NCI-H2029 (cell line): ENCODE results near the gene PCSK2.

Source experiments
- DNase-seq: peaks from one replicate; lab custom pipeline; 2025; lab: John Stamatoyannopoulos, UW

Gene PCSK2

DNA sequence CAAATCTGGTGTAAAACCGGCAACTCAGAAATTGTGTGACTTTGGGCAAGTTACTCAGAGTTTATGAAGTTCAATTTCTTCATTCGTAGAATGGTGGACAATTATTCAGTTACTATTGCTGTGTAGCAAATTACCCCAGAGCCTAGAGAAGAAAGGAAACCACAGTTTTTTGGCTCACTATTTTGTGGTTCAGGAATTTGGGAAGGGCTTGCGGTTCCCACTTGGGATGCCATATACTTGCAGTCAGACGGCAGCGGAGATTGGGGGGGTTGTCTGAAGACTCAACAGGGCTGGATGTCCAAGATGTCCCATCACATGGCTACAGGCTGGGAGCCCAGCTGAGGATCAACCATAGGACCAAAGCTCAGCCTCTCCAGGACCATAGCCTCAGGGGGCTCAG lies 108.1 kb downstream of the PCSK2 start:
- no peak for DNase-seq

DNA sequence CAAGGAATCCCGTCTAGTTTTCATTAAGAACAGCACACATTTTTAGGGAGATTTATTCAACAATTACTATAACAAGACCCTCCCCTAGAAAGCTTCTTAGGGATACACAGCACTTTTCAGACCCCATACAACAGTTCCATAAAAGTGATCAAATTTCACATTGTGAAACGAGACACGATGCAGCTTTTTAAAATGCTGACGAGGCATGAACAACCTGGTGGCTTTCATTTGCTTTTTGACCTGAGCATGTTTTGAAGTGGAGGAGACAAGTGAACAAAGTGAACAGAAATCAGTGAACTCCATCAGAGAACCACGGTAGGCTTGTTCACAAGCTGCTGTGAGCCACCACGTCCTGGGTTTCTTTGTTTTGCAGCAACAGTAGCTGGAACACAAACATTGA lies 112.2 kb downstream of the PCSK2 start:
- peak; percentile 38 for DNase-seq

DNA sequence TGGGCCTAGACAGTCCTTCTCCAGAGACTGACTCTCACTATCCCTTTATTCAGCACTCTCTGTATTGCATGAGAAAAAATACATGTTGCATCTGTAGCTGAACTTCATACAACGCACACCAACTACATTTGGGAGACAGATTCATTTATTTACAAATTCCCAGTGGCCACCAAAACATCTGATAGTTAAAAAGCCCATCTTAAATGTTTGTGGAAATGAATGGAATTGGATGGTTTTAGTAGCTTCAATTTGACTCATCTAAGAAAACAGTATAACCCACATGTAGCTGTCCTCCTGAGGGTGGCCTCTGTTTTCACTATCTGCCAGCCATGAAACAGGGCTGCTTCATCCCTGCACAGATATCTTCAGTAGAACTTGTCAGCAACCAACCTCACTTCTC lies 116.3 kb downstream of the PCSK2 start:
- no peak for DNase-seq

DNA sequence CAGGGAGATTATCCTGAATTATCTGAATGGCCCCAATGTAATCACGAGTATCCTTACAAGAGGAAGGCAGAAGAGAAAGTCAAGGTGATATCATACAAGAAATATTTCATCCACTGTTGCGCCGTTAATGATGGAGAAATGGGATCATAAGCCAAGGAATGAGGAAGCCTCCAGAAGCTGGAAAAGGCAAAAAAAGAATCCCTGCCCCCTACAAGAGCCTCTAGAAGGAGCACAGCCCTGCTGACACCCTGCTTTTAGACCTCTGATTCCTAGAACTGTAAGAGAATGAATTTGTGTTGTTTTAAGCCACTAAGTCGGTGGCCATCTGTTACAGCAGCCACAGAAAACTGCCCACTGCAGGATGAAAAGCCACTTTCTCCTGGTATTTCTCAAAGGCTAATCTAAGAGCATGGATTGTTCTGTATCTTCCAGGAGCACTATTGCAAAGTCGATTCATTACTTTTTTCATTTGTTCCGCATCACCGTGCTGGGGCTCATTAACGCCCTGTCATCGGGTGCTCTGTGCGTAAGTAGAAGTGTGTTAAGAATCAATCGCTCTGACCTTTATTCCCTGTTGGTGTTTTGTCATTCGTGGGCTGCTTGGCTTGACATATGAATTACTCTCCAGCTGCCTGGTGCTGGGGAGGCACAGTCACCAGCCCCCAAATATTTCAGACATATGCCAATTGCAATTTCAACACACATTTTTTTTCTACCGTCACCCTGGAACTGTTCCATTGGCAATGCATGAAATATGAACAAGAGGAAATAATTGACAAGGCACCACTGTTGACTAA lies 117.0 kb downstream of the PCSK2 start:
- DNase-seq, result no peak

DNA sequence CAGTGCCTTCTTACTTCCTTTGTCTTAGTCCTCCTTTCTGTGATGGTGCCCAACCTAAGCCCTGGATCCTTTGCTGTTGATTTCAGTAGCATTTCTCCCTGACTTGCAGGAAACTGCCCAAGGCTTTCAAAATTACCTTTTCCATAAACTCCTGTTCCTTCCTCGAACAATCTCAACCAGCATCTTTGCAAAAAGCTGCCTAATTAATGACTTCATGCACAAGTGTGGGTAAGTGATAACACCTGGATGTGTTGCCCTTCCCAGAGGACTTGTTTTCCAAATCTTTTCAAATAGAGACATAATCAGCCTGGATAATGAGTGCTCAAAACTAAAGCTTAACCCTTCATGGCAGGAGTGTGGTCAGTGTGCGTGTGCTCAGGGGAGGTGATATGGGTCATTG lies 118.0 kb downstream of the PCSK2 start:
- no peak for DNase-seq

DNA sequence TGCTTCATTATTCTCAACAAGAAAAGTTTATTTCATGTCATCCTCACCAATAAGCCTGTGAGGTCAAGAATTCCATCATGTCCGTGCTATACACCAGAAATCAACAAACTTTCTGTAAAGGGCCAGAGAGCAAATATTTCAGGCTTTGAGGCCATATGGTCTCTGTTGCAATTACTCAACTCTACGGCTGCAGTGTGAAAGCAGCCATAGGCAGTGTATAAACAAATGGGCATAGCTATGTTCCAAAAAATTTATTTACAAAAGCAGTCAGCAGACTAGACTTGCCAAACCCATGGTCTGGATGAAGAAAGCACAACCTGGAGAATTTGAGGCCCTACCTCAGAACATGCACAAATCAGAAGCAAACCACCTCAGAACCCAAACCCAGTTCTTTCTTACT lies 118.5 kb downstream of the PCSK2 start:
- no peak for DNase-seq

DNA sequence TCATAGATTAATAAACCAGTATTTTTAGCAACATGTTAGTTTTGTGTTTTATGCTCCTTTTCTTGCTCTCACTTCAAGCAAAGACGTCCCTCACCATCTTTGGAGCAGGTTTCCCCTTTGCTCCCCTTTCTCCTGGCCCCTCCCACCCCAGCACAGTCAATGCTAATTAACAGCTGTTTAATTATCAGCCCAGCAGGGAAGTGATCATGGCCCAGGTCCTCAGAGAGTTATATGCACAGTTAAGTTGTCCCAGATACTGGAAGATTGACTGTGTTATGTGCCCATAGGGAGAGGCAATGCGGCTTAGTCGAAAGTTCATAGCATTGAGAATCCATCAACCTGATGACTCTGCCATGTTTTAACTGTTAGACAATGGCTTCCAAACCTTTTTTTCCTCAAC lies 123.5 kb downstream of the PCSK2 start:
- DNase-seq, result no peak

DNA sequence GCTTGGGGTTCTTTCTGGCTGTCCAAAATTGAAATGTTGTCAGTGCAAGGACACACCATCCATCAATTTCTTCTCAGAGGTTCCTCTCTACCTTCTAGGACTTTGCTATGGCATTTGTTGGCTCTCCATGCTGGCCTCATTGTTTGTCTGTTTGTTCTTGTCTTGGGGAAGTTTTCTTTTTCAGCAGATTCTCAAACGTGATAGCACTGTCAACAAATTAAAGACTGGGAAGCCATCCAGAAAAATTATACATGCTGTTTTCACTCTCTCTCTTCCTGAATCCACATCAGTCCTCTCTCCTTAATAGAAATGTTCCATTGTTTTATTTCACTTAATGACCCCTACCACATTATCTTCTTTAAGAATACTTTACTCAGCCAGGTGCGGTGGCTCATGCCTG lies 130.4 kb downstream of the PCSK2 start:
- DNase-seq, result peak; percentile 48

DNA sequence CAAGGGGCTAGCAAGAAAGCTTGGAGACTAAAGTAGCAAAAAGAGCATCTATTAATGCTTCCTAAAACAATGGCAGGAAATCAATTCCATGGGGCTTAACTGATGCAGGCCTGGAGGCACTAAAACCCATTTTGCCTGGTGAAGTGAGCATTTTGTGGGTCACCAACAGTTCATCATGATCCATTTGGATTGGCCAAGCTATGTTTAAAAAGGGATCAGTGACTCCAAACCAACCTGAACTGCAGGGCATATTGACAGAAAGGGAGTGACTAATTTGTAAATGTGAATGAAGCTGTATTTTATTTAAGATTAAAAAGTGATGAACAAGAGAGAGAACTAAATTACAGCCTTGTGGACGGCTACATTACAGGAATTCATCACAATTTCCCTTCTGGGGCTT lies 132.0 kb downstream of the PCSK2 start:
- no peak for DNase-seq

DNA sequence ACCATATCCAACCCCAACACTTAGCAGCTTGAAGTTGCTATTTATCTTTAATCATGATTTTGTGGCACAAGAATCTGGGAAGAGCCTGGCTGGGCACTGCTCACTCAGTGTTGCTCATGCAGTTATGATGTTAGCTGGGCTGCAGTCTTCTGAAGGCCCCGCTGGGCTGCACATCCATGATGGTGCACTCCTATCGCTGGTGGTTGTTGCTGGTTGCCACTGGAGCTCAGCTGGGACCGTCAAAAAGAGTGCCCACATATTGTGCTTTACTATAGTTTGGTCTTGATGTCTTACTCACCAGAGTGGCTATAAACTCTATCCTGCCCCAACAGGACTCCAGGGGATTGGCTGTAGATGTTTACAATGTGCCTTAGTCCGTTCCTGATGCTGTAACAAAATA lies 137.8 kb downstream of the PCSK2 start:
- no peak for DNase-seq

DNA sequence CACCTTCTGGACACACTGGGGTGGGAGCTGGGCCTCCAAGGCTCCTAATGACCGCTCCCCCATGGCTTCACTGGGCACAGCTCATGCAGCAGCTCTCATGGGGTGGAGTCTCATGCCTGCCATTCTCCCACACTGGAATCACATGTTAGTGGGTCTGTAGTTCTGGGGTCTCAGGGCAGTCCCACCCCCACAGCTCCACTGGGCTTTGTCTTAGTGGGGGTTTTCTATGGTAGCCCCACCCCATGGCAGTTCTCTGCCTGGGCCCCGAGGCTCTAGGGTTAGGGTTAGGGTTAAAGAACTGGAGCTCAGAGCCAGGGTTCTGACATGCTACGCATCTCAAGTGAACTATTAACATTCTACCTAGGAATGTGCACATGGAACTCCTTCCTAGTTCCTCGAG lies 139.0 kb downstream of the PCSK2 start:
- no peak for DNase-seq

DNA sequence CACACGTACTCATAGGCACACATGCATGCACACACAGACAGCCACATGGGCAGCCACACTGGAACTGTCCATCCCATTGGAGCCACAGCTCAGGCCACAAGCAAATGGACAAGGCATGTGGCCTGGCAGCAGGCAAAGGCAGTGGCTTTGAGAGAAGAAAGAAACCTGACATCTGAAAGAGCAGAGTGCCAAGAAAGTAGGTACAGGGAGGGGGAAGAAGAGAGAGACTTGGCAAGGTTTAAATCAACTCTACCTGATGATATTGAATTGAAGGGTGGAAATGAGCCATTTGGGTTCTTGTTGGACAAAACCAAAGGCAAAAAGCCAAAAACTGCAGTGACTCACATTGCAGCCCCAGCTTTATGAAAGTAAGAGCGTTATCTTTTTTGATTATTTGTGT lies 142.7 kb downstream of the PCSK2 start:
- DNase-seq, result peak; percentile 13

DNA sequence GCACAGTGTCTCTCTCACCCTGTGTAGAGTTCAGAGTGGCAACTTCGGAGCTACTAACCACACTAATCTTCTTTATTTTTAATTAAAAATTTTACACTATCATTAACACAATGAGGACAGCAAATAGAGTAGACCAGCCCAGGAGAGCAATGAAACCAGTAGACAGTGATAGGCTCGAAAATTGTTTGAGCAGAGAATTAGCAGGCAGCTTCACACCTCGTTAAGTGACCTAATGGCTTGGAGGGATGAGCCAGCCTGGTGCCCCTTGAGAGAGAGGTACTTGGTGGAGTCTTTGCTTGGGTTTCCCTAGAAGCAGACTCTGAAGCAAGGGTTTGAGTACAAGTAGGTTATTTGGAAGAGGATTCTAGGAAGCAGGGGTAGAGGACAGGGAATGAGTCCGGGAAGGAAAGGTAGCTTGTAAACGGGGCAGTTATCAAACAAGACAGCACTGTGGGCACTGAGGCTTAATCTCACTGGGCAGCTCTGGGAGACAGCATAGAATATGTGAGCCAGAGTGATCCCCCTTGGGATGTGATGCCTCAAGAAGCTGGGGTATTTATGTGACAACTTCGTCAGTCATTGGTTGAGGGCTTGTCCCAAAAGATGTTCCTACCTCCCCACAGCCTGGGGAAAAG lies 146.1 kb downstream of the PCSK2 start:
- DNase-seq, result no peak

DNA sequence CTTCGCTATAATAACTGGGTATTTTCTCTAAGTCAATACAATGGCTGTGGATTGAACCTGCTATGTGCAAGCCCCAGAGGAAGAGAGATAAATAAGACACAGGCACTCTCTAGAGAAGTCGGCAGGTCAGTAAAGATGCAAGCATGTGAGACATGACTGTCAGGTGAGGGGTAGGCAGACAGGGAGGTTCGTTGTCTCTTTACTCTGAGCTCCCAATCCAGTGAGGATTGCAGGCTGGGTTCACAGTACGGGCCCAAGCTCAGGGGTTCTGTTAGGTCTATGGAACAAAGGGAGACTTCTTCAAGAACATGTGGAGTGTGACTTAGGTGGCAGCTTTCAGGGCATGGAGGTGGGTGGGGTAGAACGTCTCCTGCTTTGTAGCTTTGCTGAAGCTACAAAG lies 147.2 kb downstream of the PCSK2 start:
- no peak for DNase-seq

DNA sequence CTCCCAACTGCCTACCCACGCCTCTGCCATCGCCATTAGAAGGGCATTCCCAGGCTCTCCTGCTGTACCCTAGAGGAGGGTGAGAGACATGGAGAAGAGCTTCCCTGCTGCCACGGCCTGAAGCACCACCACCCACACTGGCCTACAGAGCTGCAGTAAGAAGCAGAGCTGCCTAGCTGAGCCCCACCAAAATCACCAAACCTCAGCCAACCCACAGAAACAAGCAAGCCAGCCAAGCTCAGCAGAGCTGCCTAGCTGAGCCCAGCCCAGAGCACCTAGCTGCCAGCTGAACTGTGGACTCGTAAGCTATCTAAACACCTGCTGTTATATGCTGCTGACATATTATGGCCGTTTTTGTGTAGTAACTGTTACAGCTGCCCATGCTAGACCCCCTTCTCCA lies 149.2 kb downstream of the PCSK2 start:
- no peak for DNase-seq

DNA sequence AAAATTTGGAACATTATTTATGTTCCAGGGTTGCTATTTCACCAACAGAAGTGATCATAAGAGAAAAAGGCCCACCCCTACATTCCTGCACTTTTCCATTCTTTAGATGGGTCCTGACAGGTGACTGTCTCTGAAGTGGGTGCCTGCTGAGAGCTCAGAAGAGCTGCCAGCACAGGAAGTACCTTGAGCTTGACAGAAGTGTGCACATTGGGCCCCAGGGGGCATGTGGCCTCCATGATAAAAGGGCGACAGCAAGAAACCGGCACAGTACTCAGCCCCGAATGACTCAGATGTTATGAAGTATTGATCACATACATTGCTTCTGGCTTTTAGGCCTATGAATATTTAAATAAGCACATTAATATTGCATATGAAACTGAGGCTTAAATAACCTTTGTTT lies 150.4 kb downstream of the PCSK2 start:
- no peak for DNase-seq

DNA sequence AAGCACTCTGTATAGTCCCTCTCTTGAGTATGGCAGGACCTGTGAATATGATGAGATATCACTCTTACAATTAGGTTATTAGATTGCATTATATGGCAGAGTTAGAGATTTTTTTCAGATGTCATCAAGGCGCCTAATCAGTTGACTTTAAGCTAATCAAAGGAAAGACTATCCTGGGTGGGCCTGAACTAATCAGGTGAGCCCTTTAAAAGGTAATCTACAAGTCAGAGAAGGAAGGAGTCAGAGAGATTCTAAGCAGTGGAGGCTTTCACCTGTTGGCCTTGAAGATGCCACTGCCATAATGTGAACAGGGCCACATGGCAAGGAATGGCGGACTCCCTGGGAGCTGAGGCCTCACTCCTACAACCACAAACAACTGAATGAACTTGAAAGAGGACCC lies 152.8 kb downstream of the PCSK2 start:
- no peak for DNase-seq

DNA sequence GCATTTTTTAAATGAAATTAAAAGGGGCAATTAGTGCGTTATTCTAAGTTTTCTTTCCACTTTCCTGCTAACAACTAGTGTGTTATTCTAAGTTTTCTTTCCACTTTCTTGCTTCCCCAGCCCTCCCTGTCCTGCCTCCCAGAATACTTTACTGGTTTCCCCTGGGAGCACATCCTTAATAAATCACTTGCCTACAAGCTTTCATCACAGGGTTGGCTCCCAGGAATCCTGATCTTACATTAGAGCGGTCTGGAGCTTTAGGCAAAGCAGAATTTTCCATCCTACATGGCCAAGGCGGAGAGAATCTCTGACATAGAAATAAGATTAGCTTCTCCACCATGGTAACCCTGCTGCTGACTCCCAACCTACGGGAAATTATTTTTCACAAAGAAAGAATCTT lies 154.0 kb downstream of the PCSK2 start:
- DNase-seq, result no peak

DNA sequence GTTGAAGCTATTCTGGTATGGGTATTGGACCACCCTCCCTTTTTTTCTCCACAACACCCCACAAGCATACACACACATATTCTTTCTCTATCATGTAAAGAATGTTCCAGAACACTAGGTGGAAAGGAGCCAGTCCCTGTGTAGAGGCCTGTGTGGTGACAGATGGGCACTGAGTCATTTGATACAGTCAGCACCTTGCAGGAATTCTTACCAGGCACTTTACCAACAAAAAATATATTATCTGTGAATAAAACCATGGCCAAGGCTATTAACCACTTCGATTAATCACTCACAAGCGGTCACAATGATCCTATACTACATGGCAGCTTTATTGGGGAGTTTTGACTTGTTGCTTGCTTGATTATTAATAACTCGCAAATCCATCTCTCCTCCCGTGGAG lies 154.9 kb downstream of the PCSK2 start:
- no peak for DNase-seq

DNA sequence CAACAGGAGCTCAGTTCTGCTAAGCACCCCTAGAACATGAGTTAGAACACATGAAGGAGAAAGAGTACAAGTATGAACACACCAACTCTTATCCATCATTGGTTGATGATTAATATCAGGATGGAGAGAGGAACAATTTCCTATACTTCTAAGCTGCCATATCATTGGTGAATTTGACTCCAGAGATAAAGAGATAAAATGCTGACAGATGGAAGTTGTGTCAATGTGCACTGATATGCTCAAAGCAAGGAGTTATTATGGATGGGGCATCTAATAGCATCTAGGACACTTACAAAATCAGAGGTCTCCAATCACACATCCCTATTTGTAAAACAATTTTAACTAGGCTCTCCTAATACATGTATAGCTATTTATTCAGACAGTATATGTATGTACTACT lies 159.0 kb downstream of the PCSK2 start:
- no peak for DNase-seq

DNA sequence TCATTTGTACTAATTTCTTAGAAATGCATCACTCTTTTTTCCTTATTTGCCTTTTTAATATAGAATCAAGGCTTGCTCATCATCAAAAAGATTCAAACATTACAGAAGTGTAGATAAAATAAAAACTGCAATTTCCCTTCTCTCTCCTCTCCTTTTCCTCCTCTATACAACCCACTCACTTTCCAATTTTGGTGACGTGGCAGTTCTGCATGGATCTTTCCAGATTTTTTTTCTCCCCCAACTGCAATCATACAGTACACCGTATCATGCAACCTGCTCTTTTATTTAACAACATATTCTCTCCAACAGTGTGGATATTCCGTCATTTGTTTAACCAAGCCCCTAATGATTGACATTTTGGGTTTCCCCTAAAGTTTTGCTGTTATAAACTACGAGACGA lies 163.8 kb downstream of the PCSK2 start:
- no peak for DNase-seq

DNA sequence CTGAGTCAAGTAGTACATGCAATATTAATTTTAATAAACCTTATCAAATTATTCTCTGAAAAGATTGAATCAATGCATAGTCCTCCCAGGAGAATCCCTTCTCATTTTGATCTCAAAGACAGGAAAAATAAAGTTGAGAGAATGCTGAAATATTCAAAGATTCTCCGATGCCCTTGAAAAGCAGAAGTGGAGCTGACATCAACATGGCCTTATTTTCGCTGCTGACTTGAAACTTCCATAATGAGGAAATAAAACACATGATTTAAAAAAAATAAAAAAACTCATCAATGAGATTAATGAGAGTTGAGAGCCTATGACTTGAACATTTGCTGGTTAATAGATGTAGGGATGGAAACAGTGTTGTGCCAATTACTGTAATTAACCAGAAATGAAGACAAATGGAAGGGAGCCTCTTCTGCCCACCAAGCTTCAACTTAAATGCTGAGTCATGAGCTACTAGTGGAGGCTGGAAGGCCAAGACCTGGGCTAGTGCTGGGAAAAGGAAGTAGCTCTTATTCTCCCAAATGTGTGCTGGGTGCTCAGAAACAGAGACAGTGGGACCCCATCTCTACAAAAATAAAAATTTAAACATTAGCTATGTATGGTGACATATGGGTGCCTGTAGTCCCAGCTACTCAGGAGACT lies 164.4 kb downstream of the PCSK2 start:
- DNase-seq, result no peak

DNA sequence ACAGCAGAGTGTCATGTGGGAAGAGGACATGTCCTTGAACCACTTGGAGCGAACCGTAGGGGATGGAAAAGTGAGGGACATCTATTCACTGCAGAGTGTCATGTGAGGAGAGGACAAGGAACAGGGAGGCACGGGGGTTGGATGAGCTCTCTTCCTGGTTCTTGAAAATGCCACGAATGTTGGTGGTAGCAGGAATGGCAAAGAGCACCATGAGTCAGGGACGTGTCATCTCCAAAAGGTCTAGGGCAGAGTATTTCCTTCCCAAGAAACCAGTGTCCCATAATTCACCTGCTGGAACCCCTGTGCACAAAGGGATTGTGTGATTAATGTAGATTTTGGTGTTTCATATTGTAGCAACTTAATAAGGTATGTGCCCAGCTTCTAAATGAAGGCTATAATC lies 167.6 kb downstream of the PCSK2 start:
- DNase-seq, result no peak

DNA sequence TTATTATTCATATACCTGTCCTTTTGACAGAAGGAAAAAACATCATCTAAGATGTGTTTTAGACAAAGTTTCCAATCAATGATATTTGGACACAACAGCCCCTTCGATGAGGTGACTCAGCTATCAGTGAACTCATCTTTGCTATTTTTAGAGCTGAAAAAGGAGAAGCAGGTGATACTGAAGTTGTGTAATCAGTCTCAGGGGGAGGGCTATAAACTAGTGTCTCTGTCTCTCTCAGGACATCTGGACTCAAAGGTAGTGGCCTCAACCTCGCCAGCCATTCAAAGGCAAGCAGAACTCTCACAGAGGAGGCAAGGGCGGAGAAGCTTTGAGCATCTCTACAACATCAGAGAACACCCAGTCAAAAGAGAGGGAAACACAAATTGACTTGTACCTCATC lies 168.9 kb downstream of the PCSK2 start:
- DNase-seq, result peak; percentile 11
